HTR-8/SVneo (cell line): Measurements from ENCODE around the gene EPHA2.
"Not testable (repeated sequence)": the region's sequence is repeated elsewhere in the genome, so short reads cannot be mapped to it uniquely, and the experiment has no call there.

Experiments
- DNase-seq: peaks from one replicate; pipeline ENCODE4 v3.0.0; 2011; ENCODE audit warnings: low spot score, mixed read lengths; ENCODE audit not compliant: insufficient read length
- FAIRE-seq: peaks from 2 replicates; lab custom pipeline; 2011; peaks lifted over from hg19 to GRCh38; lab: Jason Lieb, UNC

The EPHA2 gene

GRCh38 chr1:16109571-16109970 lies 46.3 kb downstream of the EPHA2 start:
- no peak for FAIRE-seq

DNA sequence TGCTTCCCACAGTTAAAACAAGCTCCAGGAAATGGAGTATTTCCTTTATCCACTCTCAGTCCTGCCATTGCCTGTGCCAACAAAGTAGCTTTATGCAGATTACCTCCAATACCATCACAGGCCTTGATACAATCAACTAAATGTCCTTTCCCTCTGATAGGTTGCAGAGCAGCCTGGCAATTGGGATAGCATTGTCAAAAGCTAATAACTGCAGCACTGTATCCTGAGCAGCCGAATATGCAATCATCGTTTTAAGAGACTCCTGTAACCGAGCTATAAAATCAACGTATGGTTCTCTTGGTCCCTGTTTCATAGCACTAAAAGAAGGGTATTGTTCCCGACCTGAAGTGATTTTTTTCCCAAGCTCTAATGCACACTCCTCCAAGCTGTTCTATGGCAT lies 48.8 kb downstream of the EPHA2 start:
- DNase-seq, FAIRE-seq: not testable (repeated sequence)

More at GRCh38 chr1:16109571-16109970, 46.3 kb downstream of the EPHA2 start:
- DNase-seq = no peak

- no peak for FAIRE-seq
- no peak for DNase-seq
Measured at GRCh38 chr1:16101623-16102022, 54.2 kb downstream of the EPHA2 start.

GRCh38 chr1:16099412-16099811 lies 56.5 kb downstream of the EPHA2 start:
- DNase-seq = no peak
- no peak for FAIRE-seq

GRCh38 chr1:16095447-16095846 lies 60.4 kb downstream of the EPHA2 start:
- DNase-seq = no peak
- no peak for FAIRE-seq

DNA sequence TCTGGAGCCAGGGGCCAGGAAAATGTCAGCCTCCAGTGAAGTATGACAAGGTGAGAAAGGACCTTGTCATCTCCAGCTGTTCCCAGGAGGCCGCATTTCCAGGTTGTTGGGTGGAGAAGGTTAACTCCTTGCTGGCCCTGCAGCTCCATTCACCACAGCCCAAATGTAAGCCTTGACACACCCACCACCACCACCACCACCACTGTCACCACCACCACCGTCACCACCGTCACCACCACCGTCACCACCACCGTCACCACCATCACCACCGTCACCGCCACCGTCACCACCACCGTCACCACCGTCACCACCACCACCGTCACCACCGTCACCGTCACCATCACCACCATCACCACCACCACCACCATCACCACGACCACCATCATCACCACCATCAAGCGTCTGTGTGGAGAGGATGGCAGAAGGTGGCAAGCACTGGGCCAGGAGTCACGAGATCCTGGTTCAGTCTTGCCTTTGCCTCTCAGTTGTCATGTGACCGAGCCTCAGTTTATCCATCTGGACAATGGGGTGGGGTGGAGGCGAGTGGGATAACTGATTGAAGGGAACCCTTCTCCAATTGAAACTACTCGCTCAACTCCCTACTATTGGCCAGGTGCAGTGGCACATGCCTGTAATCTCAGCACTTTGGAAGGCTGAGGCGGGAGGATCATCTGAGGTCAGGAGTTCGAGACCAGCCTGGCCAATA lies 61.3 kb downstream of the EPHA2 start:
- DNase-seq = no peak
- FAIRE-seq = peak; percentile 94

DNA sequence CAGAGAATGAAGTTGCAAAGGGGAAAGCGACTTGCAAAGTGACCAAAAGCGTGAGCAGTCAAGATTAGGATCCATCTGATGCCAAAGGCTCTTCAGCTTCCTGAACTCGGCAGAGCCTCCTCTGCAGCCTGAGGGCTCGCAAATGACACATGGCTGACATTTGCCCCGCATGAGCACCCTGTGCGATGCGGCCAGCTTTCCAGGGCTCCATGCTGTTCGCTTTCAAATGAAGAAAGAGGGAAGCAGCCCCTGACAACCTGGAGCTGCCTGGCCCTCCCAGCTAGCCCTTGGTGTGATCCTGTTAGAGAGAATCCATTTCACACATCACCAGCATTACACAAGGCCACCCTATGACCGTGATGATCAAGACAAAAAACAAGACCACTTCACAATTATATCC lies 62.3 kb downstream of the EPHA2 start:
- no peak for FAIRE-seq
- DNase-seq = no peak

- DNase-seq (no peak), FAIRE-seq (no peak)
Measured at GRCh38 chr1:16092923-16093511, 62.9 kb downstream of the EPHA2 start.

DNA sequence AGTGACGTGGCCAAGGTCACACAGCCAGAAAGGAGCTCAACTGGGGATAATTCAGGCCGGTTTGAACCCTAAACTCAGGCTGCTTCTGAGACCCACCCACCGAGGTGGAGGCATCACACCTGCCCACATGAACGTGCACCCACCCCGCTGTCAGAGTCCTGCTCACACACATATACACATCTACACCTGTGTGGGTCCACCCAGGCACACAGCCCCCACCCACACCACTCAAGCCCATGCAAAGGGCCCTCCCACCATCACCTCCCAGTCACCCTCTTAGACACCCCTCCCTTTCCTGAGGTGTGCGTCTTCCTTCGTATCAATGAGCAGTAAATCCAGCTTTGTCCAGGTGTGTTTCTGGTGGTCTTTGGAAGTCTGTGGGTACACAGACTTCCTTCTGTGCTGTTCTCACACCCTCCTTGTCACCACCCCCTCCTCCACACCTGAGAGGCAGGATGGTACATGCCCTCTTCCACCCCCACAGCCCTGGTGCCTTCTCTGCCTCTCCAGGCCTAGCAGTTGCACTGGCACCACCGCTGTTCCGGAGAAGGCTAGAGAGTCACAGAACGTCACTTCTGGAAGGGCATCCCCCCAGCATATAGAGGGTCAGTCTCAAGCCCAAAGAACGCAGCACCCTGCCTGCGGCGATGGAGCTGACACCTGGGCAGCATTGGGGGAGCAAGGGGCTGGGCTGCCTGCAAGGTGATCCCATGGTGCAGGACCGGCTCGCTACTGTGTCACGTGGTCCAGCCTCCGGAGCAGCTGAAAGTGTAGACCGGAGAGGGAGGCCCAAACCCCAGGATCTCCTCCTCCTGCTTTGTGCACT lies 63.6 kb downstream of the EPHA2 start:
- FAIRE-seq (no peak), DNase-seq (no peak)

- DNase-seq = no peak
- no peak for FAIRE-seq
Measured at GRCh38 chr1:16091296-16091695, 64.6 kb downstream of the EPHA2 start.

- DNase-seq (no peak), FAIRE-seq (no peak)
Measured at GRCh38 chr1:16090076-16090826, 65.6 kb downstream of the EPHA2 start.

DNA sequence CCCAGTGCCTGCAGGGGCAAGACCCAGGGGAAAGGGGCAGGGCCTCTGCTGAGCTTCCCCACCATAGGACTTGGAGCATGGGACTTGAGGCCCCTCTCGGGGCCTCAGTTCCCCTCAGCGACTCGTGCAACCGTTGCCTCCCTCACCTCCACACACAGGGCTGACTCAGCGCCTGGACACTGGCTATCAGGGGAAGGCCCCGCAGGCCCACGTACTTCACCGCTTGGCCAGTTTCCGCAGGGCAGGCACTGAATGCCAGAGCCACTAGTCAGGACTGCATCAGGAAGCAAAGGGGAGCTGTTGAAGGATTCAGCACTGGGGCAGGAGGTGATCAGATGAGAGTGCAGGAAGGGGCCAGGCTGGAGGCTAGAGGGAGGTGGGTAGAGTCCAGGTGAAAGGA lies 66.9 kb downstream of the EPHA2 start:
- FAIRE-seq (peak; percentile 23), DNase-seq (peak; percentile 60)

DNA sequence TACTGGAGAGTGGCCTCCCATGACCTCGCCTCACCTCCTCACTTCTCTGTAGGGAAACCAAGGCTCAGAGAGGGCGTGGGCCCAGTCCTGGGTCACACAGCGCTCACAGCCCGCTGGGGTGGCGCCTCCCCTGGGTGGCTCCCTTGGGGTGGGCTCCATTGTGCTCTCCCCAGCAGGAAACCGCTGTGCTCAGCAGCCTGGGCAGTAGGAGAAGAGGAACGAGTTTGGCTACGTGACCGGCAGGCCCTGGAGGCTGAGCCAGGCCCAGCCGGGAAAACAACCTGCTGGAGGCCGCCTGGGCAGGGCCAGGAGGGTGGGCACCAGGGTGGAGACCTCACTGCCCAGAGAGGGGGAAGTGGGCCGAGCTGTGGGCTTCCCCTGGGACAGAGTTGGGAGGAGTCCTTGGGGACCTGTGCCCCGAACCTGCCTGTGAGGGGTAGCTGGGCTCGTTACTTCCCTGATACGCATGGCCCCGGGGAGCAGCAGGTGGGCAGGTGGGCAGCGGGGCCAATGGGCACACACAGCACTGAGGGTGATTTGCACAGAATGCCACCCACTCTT lies 67.4 kb downstream of the EPHA2 start:
- no peak for DNase-seq
- FAIRE-seq = peak; percentile 40

DNA sequence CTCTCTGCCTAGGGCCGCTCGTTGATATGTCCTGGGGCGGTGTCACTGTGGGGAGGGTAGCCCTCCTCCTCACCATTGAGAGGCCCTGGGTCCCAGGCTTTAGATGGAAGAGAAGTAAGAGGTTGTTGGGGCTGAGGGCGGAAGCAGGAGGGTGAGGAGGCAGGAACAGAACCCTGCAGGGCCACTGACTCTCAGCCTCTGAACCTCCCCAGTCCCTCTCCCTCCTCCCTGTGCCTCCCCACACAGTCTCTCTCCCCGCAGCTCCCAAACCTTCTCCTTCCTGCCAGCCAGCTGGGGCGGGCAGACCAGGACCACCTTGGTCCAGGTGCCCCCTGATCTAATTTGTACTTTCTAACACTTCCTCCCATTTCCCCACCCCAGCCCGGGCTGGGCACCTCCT lies 68.1 kb downstream of the EPHA2 start:
- no peak for FAIRE-seq
- DNase-seq = no peak

DNA sequence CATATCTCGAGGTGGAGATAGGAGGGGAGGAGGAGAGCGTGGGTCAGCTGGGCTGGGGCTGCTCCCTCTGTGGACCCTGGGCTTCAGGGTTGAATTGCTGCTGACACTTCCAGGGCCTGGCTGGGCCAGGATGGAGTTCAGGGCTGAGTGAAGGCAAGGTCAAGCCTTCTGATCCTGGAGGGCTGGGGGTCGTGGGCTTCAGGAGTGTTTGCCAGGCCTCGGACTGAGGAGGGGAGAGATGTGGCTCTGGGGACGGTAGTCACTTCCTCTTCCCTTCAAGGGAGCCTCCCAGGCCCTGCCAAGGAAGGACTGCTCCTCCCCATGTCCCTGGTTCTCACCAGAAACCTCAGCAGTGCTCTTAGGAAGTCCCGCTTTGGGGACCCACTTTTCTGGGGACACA lies 70.3 kb downstream of the EPHA2 start:
- no peak for FAIRE-seq
- DNase-seq = no peak

- no peak for DNase-seq
- FAIRE-seq = no peak
Measured at GRCh38 chr1:16083486-16083885, 72.4 kb downstream of the EPHA2 start.

DNA sequence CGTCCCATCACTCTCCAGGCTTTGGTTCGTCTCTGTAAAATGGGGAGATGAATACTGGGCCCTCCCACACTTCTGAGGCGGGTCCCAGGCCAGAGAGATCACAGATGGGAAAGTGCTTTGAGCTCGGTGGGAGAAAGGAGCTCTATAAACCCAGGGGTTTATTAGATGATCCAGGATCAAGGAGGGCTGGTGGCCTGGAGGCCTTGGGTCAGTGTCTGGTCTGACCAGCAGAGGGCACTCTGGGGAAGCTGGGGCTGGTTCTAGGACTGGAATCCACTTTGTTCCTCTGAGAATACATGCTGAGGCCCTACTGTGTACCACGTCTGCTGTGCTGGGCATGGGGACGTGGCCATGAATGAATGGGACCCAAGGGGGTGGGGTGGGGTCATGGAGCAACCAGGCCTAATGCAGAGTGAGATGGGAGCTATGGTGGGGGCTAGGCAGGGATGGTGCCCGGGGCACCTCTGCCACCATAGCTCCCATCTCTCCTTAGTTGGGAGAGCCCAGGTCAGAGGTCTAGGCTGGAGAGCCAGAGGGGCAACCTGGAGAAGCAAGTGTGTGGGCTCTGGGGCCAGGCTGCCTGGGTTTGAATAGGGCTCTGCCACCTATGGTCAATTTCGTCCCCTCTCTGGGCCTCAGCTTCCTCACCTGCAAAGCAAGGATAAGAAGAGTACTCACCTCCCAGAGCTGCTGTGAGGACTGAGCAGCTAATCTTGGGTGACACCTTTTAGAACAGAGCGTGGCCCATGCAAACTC lies 73.4 kb downstream of the EPHA2 start:
- FAIRE-seq (no peak), DNase-seq (peak; percentile 77)

GRCh38 chr1:16081636-16082035 lies 74.2 kb downstream of the EPHA2 start:
- FAIRE-seq (no peak), DNase-seq (no peak)

- FAIRE-seq (no peak), DNase-seq (no peak)
Measured at GRCh38 chr1:16080422-16081150, 75.3 kb downstream of the EPHA2 start.
